Right lobe of liver (tissue), 6 donors: ENCODE results near the gene LIN54. TPM values are rescaled to one million over a fixed set of nuclear protein-coding genes. Genes with fewer than 3 reads are reported as not detected.

ENCODE experiments used
- ATAC-seq, 4 donors: fragments of 200-7000 bp; cut with Tn5 transposase; one replicate each; pipeline ENCODE4 v1.9.1; 2020; ENCODE audit warnings: mild to moderate bottlenecking in 4 of 4, moderate library complexity in 4 of 4
- DNase-seq, 3 donors: peaks; one replicate each; pipeline ENCODE4 v3.0.0-alpha.2; 2020
- H3K27ac ChIP-seq, 3 donors: fragments of 200-600 bp; one replicate each; pipeline ENCODE4 v1.8.0; 2022
- H3K27me3 ChIP-seq, 2 donors: fragments of 200-600 bp; one replicate each; pipeline ENCODE4 v1.8.0; 2022
- H3K36me3 ChIP-seq, 4 donors: fragments of 200-600 bp; sonication (generic) in 1 of 4; one replicate each; pipeline versions ENCODE4 v1.5.1 to v1.8.0; 2017 to 2022; ENCODE audit warnings: control low read depth in 1 of 4
- H3K4me1 ChIP-seq, 4 donors: fragments of 200-600 bp; sonication (generic) in 1 of 4; one replicate each; pipeline versions ENCODE4 v1.5.1 to v1.8.0; 2017 to 2022; ENCODE audit warnings: control low read depth in 1 of 4
- H3K4me3 ChIP-seq, 3 donors: fragments of 200-600 bp; one replicate each; pipeline ENCODE4 v1.8.0; 2022
- H3K9me3 ChIP-seq, 4 donors: fragments of 200-600 bp; sonication (generic) in 1 of 4; one replicate each; pipeline versions ENCODE4 v1.5.1 to v1.8.0; 2017 to 2022; ENCODE audit warnings: control low read depth in 1 of 4
- CTCF ChIP-seq, 4 donors: fragments of 200-600 bp in 3 of 4; fragments of 450-650 bp in 1 of 4; IDR thresholded peaks; one replicate each; pipeline versions ENCODE4 v1.5.1 to v1.8.0; 2016 to 2022; ENCODE audit warnings: antibody characterized with exemption in 4 of 4, mild to moderate bottlenecking in 2 of 4
- POLR2A ChIP-seq: fragments of 450-650 bp; IDR thresholded peaks from one replicate; pipeline ENCODE4 v1.6.1; 2017; ENCODE audit warnings: antibody characterized with exemption, mild to moderate bottlenecking
- WGBS: methylation state at CpG from one replicate; pipeline ENCODE4 v1.1.6; 2018; ENCODE audit warnings: low coverage, low lambda C conversion rate; ENCODE audit not compliant: insufficient coverage; ENCODE audit errors: missing lambda C conversion rate; 5-methylcytosine and 5-hydroxymethylcytosine counted together
- intact Hi-C, 2 donors: fragments of 100-400 bp; cut with DNase I; formaldehyde crosslinking; loops; one replicate each; pipeline versions ENCODE4 v1.11.2 to v1.14.1; 2022
- total RNA-seq, 6 experiments: library from RNA; depleted of rRNA in 2 of 6; stranded (reverse); fragments of >200 nt in 2 of 6; fragmentation: NEBNext Ultra II Directional in 3 of 6; extraction: Animal tissue kit (Norgen Biotek cat#: 25700) in 3 of 6; gene quantifications; one replicate each; pipeline versions ENCODE4 v1.1.0 to v1.2.4, GENCODE V29; 2016 to 2023
- donor health status: DM: no; HTN: yes; CAD: no.
- donor health status: DM: no; HTN: no; CAD: no.
- donor health status: DM: no; HTN: no; CAD: no.
- donor health status: DM: no; HTN: yes; CAD: no.
- donor health status: DM: no; HTN: yes; CAD: no.

Gene LIN54
- total RNA-seq, 6 experiments from 2014 or later = 5.4 to 8.1 (median 6.0) TPM

DNA sequence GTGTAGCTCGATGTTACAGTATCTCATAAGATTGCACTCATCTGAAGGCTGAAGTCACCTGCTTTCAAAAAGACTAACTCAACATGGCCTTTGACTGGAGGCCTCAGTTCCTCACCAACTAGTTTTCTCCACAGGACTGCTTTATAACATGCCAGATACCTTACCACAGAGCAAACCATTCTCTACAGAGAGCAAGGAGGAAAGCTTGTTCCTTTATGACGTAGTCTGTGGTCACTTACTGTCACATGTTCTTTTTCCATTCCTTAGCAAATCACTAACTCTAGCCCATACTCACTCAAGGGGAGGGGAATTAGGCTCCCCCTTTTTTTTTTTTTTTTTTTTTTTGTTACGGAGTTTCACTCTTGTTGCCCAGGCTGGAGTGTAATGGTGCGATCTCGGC lies 106.9 kb downstream of the LIN54 start:
- 90% methylated on average over 4 of the region's 5 CpGs for WGBS
- Histone ChIP-seq H3K27me3 (no peaks in the 10 kb centered on the region), H3K4me3 (no peak overlapping the region), H3K36me3 (peaks cover 0 to 14% (median 4%) of the 10 kb centered on the region in 4 donors), H3K27ac (no peak overlapping the region), H3K9me3 (no peaks in the 10 kb centered on the region), H3K4me1 (peaks cover 0 to 9% (median 0%) of the 10 kb centered on the region in 4 donors)
- DNase-seq (no peak), ATAC-seq (no peak)
- intact Hi-C loops = loop anchor here in 1 of 2 donors (10.0 kb wide), 1 partner anchor 101 kb away; no protein-coding TSS in a partner anchor
- TF ChIP-seq POLR2A (no peak), CTCF (IDR thresholded peaks at IDR 0.05) (no peak)

GRCh38 chr4:82901183-82901718 lies 109.4 kb downstream of the LIN54 start:
- intact Hi-C loops = loop anchor here in 1 of 2 donors (10.0 kb wide), 1 partner anchor 104 kb away; no protein-coding TSS in a partner anchor
- H3K9me3 ChIP-seq = no peaks in the 10 kb centered on the region
- WGBS = 0% methylated on average over 8 of the region's 8 CpGs
- ATAC-seq = peak in 1 of 4 donors; percentile 9
- H3K4me1 ChIP-seq = peaks cover 0 to 16% (median 6%) of the 10 kb centered on the region in 4 donors
- H3K36me3 ChIP-seq = peaks cover 0 to 12% (median 0%) of the 10 kb centered on the region in 4 donors
- TF ChIP-seq POLR2A (no peak), CTCF (IDR thresholded peaks at IDR 0.05) (no peak)
- H3K4me3 ChIP-seq = peak overlapping the region; percentile 58 to 73 (median 71)
- H3K27me3 ChIP-seq = no peaks in the 10 kb centered on the region
- no peak for DNase-seq
- peak overlapping the region; percentile 97 for H3K27ac ChIP-seq

GRCh38 chr4:82900411-82901182 lies 110.0 kb downstream of the LIN54 start, which contains the start of gene THAP9:
Gene THAP9, plus strand, starts transcription at chr4:82900735. Its CDS starts 68 bp downstream, at chr4:82900803.
- Histone ChIP-seq H3K27ac (peak within 1 kb of the TSS; percentile 97), H3K36me3 (peaks cover 0 to 7% (median 0%) of the 10 kb centered on the region in 4 donors), H3K4me3 (peak within 1 kb of the TSS; percentile 58 to 73 (median 71)), H3K9me3 (no peaks in the 10 kb centered on the region), H3K27me3 (no peaks in the 10 kb centered on the region), H3K4me1 (peaks cover 0 to 16% (median 6%) of the 10 kb centered on the region in 4 donors)
- WGBS = 0% methylated on average over 11 of the region's 67 CpGs
- intact Hi-C loops = loop anchor here in 1 of 2 donors (10.0 kb wide), 1 partner anchor 104 kb away; no protein-coding TSS in a partner anchor
- TF ChIP-seq POLR2A (peak; percentile 62), CTCF (IDR thresholded peaks at IDR 0.05) (no peak)
- peak; percentile 94 to 98 (median 96) for ATAC-seq
- DNase-seq = peak; percentile 99

DNA sequence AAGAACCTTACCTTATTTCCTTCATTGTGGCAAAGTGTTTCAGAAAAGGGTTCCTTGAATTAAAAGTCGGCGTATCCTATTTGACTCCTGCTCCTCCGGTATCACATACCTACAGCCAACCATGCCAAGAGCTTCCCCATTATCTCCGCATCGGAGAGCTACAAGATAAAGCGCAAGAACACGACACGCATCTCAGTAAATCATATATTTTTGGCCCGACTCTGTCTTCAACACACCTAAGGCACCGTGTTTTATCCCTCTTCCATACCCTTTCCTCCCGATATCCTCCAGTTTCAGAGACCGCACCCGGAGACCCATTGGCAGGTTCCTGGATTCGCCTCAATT lies 110.6 kb downstream of the LIN54 start:
- WGBS = under 1% methylated on average over 14 of the region's 14 CpGs
- intact Hi-C loops = loop anchor here in 1 of 2 donors (10.0 kb wide), 1 partner anchor 105 kb away; no protein-coding TSS in a partner anchor
- ATAC-seq = peak in 2 of 4 donors; percentile 5 to 6
- no peak for TF ChIP-seq POLR2A
- no peak for TF ChIP-seq CTCF (IDR thresholded peaks at IDR 0.05)
- Histone ChIP-seq H3K27me3 (no peaks in the 10 kb centered on the region), H3K27ac (peak overlapping the region; percentile 97), H3K9me3 (no peaks in the 10 kb centered on the region), H3K4me1 (peaks cover 0 to 16% (median 6%) of the 10 kb centered on the region in 4 donors), H3K4me3 (peak overlapping the region; percentile 58 to 73 (median 71)), H3K36me3 (peaks cover 0 to 7% (median 0%) of the 10 kb centered on the region in 4 donors)
- no peak for DNase-seq
